Natural killer cell (primary cell): ENCODE data around the gene KRTAP21-3. TPM values are rescaled to one million over a fixed set of nuclear protein-coding genes. Genes with fewer than 3 reads are reported as not detected.

Experiments used
- ATAC-seq, 3 donors: fragments of 150-1000 bp in 2 of 3; fragments of 200-7000 bp in 1 of 3; cut with Tn5 transposase; 1 replicate in 1 of 3; 2 replicates in 2 of 3; pipeline ENCODE4 v1.10.0; 2021; ENCODE audit warnings: mild to moderate bottlenecking in 2 of 3, moderate library complexity in 2 of 3
- DNase-seq, 2 donors: peaks; one replicate each; pipeline versions ENCODE4 v3.0.0 to v3.0.0-alpha.2; 2013 to 2021; ENCODE audit warnings: mixed read lengths in 1 of 2
- H3K27ac ChIP-seq: one replicate; pipeline ENCODE4 v1.5.1; 2013; ENCODE audit warnings: mild to moderate bottlenecking, low read length
- H3K27me3 ChIP-seq: one replicate; pipeline ENCODE4 v1.6.1; 2013; ENCODE audit warnings: low read length; ENCODE audit not compliant: control insufficient read depth, insufficient read depth
- H3K36me3 ChIP-seq: one replicate; pipeline ENCODE4 v1.6.1; 2013; ENCODE audit warnings: low read length; ENCODE audit not compliant: control insufficient read depth, insufficient read depth
- H3K4me1 ChIP-seq: one replicate; pipeline ENCODE4 v1.6.1; 2013; ENCODE audit warnings: low read length; ENCODE audit not compliant: control insufficient read depth, insufficient read depth
- H3K4me3 ChIP-seq: one replicate; pipeline ENCODE4 v1.5.1; 2013; ENCODE audit warnings: low read length
- H3K9me3 ChIP-seq: one replicate; pipeline ENCODE4 v1.6.1; 2013; ENCODE audit warnings: low read length; ENCODE audit not compliant: control insufficient read depth, insufficient read depth
- H3K27ac Mint-ChIP-seq, 2 donors: one replicate each; pipeline ENCODE4 v1.8.0; 2022; ENCODE audit warnings: mild to moderate bottlenecking in 2 of 2, mixed read lengths in 2 of 2, moderate library complexity in 1 of 2
- H3K27me3 Mint-ChIP-seq, 2 donors: one replicate each; pipeline ENCODE4 v1.8.0; 2022; ENCODE audit warnings: low read depth in 2 of 2, mixed read lengths in 2 of 2
- H3K36me3 Mint-ChIP-seq: one replicate; pipeline ENCODE4 v1.8.0; 2022; ENCODE audit warnings: mixed read lengths
- H3K4me1 Mint-ChIP-seq, 2 donors: one replicate each; pipeline ENCODE4 v1.8.0; 2022; ENCODE audit warnings: mixed read lengths in 2 of 2
- H3K4me3 Mint-ChIP-seq: one replicate; pipeline ENCODE4 v1.8.0; 2022; ENCODE audit warnings: mild to moderate bottlenecking, moderate library complexity, mixed read lengths
- H3K9me3 Mint-ChIP-seq, 2 donors: one replicate each; pipeline ENCODE4 v1.8.0; 2022; ENCODE audit warnings: mixed read lengths in 2 of 2
- WGBS: methylation state at CpG from one replicate; pipeline ENCODE4 v1.1.7; 2013; ENCODE audit warnings: missing lambda C conversion rate; ENCODE audit not compliant: insufficient coverage; 5-methylcytosine and 5-hydroxymethylcytosine counted together
- intact Hi-C: fragments of 100-400 bp; cut with micrococcal nuclease; formaldehyde crosslinking; loops from one replicate; pipeline ENCODE4 v1.14.2; 2022
- total RNA-seq, 4 donors: library from RNA; stranded (reverse); fragments of 120-200 nt in 1 of 4; gene quantifications; one replicate each; pipeline versions ENCODE4 v1.2.3 to v1.2.4, GENCODE V29; 2013 to 2022
- TF ChIP-seq, protein P1 (sequence below): fragments of 200-600 bp; IDR thresholded peaks from one replicate; pipeline ENCODE4 v1.8.0; 2022; ENCODE audit warnings: antibody characterized with exemption

KRTAP21-3 gene
- total RNA-seq, 3 donors from 2014 or later (not counting 1 experiment from before 2014, with no cell fraction given) = not detected

DNA sequence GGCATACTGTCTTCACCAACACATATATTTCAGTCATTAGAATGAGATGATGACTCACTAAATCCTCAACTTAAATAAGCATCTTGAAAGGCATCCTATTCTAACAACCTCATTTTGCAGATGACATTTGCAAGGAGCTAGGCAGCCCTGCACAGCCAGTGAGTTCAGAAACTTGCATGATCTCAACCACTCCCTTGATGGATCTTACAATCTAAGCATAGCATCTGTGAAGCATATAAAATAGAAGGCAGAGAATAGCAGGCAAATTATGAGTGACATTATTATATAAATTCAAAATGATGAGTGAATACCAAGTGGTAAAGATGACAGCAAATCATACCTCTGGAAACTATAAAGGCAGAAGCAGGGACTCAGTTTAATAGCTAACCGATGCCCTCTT lies 44.3 kb downstream of the KRTAP21-3 start:
- H3K36me3 Mint-ChIP-seq = no peaks in the 10 kb centered on the region
- Histone ChIP-seq H3K27ac (no peak overlapping the region), H3K9me3 (no peaks in the 10 kb centered on the region), H3K4me3 (no peak overlapping the region), H3K4me1 (no peaks in the 10 kb centered on the region), H3K27me3 (no peaks in the 10 kb centered on the region), H3K36me3 (no peaks in the 10 kb centered on the region)
- ATAC-seq = no peak
- DNase-seq = no peak
- peaks cover 16 to 20% of the 10 kb centered on the region in 2 donors for H3K9me3 Mint-ChIP-seq
- H3K27ac Mint-ChIP-seq = no peak overlapping the region
- H3K4me1 Mint-ChIP-seq = no peaks in the 10 kb centered on the region
- intact Hi-C loops = no loop called here
- H3K4me3 Mint-ChIP-seq = no peak overlapping the region
- 83% methylated on average over 1 of the region's 1 CpG for WGBS
- H3K27me3 Mint-ChIP-seq = no peaks in the 10 kb centered on the region
- TF ChIP-seq, protein P1, sequence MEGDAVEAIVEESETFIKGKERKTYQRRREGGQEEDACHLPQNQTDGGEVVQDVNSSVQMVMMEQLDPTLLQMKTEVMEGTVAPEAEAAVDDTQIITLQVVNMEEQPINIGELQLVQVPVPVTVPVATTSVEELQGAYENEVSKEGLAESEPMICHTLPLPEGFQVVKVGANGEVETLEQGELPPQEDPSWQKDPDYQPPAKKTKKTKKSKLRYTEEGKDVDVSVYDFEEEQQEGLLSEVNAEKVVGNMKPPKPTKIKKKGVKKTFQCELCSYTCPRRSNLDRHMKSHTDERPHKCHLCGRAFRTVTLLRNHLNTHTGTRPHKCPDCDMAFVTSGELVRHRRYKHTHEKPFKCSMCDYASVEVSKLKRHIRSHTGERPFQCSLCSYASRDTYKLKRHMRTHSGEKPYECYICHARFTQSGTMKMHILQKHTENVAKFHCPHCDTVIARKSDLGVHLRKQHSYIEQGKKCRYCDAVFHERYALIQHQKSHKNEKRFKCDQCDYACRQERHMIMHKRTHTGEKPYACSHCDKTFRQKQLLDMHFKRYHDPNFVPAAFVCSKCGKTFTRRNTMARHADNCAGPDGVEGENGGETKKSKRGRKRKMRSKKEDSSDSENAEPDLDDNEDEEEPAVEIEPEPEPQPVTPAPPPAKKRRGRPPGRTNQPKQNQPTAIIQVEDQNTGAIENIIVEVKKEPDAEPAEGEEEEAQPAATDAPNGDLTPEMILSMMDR = no peak

- 79% methylated on average over 1 of the region's 2 CpGs for whole genome bisulfite sequencing
- TF ChIP-seq, protein P1 = no peak
- no peaks in the 10 kb centered on the region for H3K27me3 Mint-ChIP-seq
Measured at GRCh38 chr21:30672985-30673650, 45.5 kb downstream of the KRTAP21-3 start.

GRCh38 chr21:30668776-30669175 lies 49.8 kb downstream of the KRTAP21-3 start:
- Mint-ChIP-seq H3K36me3 (no peaks in the 10 kb centered on the region), H3K27me3 (no peaks in the 10 kb centered on the region), H3K9me3 (peaks cover 12 to 18% of the 10 kb centered on the region in 2 donors), H3K4me3 (no peak overlapping the region), H3K4me1 (no peaks in the 10 kb centered on the region), H3K27ac (no peak overlapping the region)
- intact Hi-C loops = no loop called here
- Histone ChIP-seq H3K4me1 (no peaks in the 10 kb centered on the region), H3K4me3 (no peak overlapping the region), H3K36me3 (no peaks in the 10 kb centered on the region), H3K9me3 (peaks cover 5% of the 10 kb centered on the region), H3K27ac (no peak overlapping the region), H3K27me3 (no peaks in the 10 kb centered on the region)
- 89% methylated on average over 1 of the region's 1 CpG for WGBS
- ATAC-seq = no peak
- DNase-seq = no peak
- TF ChIP-seq, protein P1 = no peak

More at GRCh38 chr21:30672985-30673650, 45.5 kb downstream of the KRTAP21-3 start:
- H3K27ac Mint-ChIP-seq = no peak overlapping the region
- Histone ChIP-seq H3K27me3 (no peaks in the 10 kb centered on the region), H3K4me3 (no peak overlapping the region), H3K36me3 (no peaks in the 10 kb centered on the region), H3K9me3 (peaks cover 5% of the 10 kb centered on the region), H3K4me1 (no peaks in the 10 kb centered on the region), H3K27ac (no peak overlapping the region)
- ATAC-seq (no peak), DNase-seq (no peak)
- no peak overlapping the region for H3K4me3 Mint-ChIP-seq
- intact Hi-C loops = no loop called here
- no peaks in the 10 kb centered on the region for H3K36me3 Mint-ChIP-seq
- H3K9me3 Mint-ChIP-seq = peaks cover 18 to 21% of the 10 kb centered on the region in 2 donors
- no peaks in the 10 kb centered on the region for H3K4me1 Mint-ChIP-seq

Other genes starting within 250 kb of the KRTAP21-3 start
- not detected for gene KRTAP19-1, start 238.4 kb downstream of the KRTAP21-3 start, total RNA-seq
- not detected for gene KRTAP19-2, start 231.3 kb downstream of the KRTAP21-3 start, total RNA-seq
- gene KRTAP19-3, start 226.8 kb downstream of the KRTAP21-3 start, total RNA-seq = not detected
- not detected for gene KRTAP19-4, start 221.6 kb downstream of the KRTAP21-3 start, total RNA-seq
- not detected for gene KRTAP19-5, start 216.6 kb downstream of the KRTAP21-3 start, total RNA-seq
- gene KRTAP19-6, start 176.9 kb downstream of the KRTAP21-3 start, total RNA-seq = not detected
- gene KRTAP19-7, start 157.5 kb downstream of the KRTAP21-3 start, total RNA-seq = not detected
- gene KRTAP22-2, start 128.4 kb downstream of the KRTAP21-3 start, total RNA-seq = not detected
- gene KRTAP6-3, start 126.3 kb downstream of the KRTAP21-3 start, total RNA-seq = not detected
- gene KRTAP6-2, start 119.9 kb downstream of the KRTAP21-3 start, total RNA-seq = not detected
- not detected for gene KRTAP22-1, start 117.7 kb downstream of the KRTAP21-3 start, total RNA-seq
- gene KRTAP6-1, start 104.8 kb downstream of the KRTAP21-3 start, total RNA-seq = not detected
- not detected for gene KRTAP20-1, start 102.4 kb downstream of the KRTAP21-3 start, total RNA-seq
- gene KRTAP20-4, start 98.2 kb downstream of the KRTAP21-3 start, total RNA-seq = not detected
- not detected for gene KRTAP20-2, start 83.6 kb downstream of the KRTAP21-3 start, total RNA-seq
- not detected for gene KRTAP20-3, start 75.9 kb downstream of the KRTAP21-3 start, total RNA-seq
- not detected for gene KRTAP21-2, start 28.5 kb upstream of the KRTAP21-3 start, total RNA-seq
- not detected for gene KRTAP21-1, start 36.7 kb upstream of the KRTAP21-3 start, total RNA-seq
- not detected for gene KRTAP8-1, start 94.5 kb upstream of the KRTAP21-3 start, total RNA-seq
- gene KRTAP7-1, start 111.0 kb upstream of the KRTAP21-3 start, total RNA-seq = not detected
- gene KRTAP11-1, start 162.8 kb upstream of the KRTAP21-3 start, total RNA-seq = not detected